ENCODE results near the gene CUL3.
"Not testable (repeated sequence)": the region's sequence is repeated elsewhere in the genome, so short reads cannot be mapped to it uniquely, and the experiment has no call there.

CUL3 gene

GRCh38 chr2:224528171-224528570 is 57.0 kb downstream of the CUL3 start:
- H3K4me2 ChIP-seq (ENCODE audit: low read length), result no peak overlapping the region
- H3K36me3 ChIP-seq (replicated peaks; ENCODE audit: low read depth, low read length), result no peaks in the 10 kb centered on the region
- H4K20me1 ChIP-seq (ENCODE audit: insufficient read depth, low read length), result peaks cover 33% of the 10 kb centered on the region
- H3K79me2 ChIP-seq (ENCODE audit: low read length), result peaks cover 77% of the 10 kb centered on the region
- H3K27ac ChIP-seq (ENCODE audit: low read length), result no peak overlapping the region
- no peak overlapping the region for H3K9ac ChIP-seq (ENCODE audit: low read length)
- H3K4me3 ChIP-seq (ENCODE audit: low read length), result no peak overlapping the region
- no peak overlapping the region for H2AFZ ChIP-seq (ENCODE audit: low read depth, low read length)
- H3K9me3 ChIP-seq (ENCODE audit: insufficient read depth, low read length), result no peaks in the 10 kb centered on the region
- TF ChIP-seq CTCF (IDR thresholded peaks at IDR 0.05; ENCODE audit: low read depth, low read length) (no peak), EZH2phosphoT487 (IDR thresholded peaks at IDR 0.05; ENCODE audit: low read depth) (no peak)
- no peaks in the 10 kb centered on the region for H3K27me3 ChIP-seq (ENCODE audit: low read depth, low read length)
- peaks cover 21% of the 10 kb centered on the region for H3K4me1 ChIP-seq (ENCODE audit: low read length)

GRCh38 chr2:224525774-224526173 is 59.4 kb downstream of the CUL3 start:
- H3K9me3 ChIP-seq (ENCODE audit: insufficient read depth, low read length), result no peaks in the 10 kb centered on the region
- TF ChIP-seq EZH2phosphoT487 (IDR thresholded peaks at IDR 0.05; ENCODE audit: low read depth) (no peak), CTCF (IDR thresholded peaks at IDR 0.05; ENCODE audit: low read depth, low read length) (no peak)
- no peak overlapping the region for H3K4me3 ChIP-seq (ENCODE audit: low read length)
- H3K36me3 ChIP-seq (replicated peaks; ENCODE audit: low read depth, low read length), result no peaks in the 10 kb centered on the region
- H4K20me1 ChIP-seq (ENCODE audit: insufficient read depth, low read length), result peaks cover 26% of the 10 kb centered on the region
- no peak overlapping the region for H2AFZ ChIP-seq (ENCODE audit: low read depth, low read length)
- no peaks in the 10 kb centered on the region for H3K27me3 ChIP-seq (ENCODE audit: low read depth, low read length)
- H3K9ac ChIP-seq (ENCODE audit: low read length), result no peak overlapping the region
- no peak overlapping the region for H3K4me2 ChIP-seq (ENCODE audit: low read length)
- H3K4me1 ChIP-seq (ENCODE audit: low read length), result peaks cover 42% of the 10 kb centered on the region
- H3K27ac ChIP-seq (ENCODE audit: low read length), result no peak overlapping the region
- peaks cover 76% of the 10 kb centered on the region for H3K79me2 ChIP-seq (ENCODE audit: low read length)

GRCh38 chr2:224524657-224525056 is 60.5 kb downstream of the CUL3 start:
- 0 out of 2 replicates have a peak overlapping the region, but pooled peaks have one; percentile 20 for H3K9ac ChIP-seq (ENCODE audit: low read length)
- peaks cover 53% of the 10 kb centered on the region for H3K4me1 ChIP-seq (ENCODE audit: low read length)
- peak overlapping the region; percentile 29 for H3K4me3 ChIP-seq (ENCODE audit: low read length)
- no peaks in the 10 kb centered on the region for H3K27me3 ChIP-seq (ENCODE audit: low read depth, low read length)
- no peaks in the 10 kb centered on the region for H3K9me3 ChIP-seq (ENCODE audit: insufficient read depth, low read length)
- peaks cover 26% of the 10 kb centered on the region for H4K20me1 ChIP-seq (ENCODE audit: insufficient read depth, low read length)
- H3K79me2 ChIP-seq (ENCODE audit: low read length), result peaks cover 85% of the 10 kb centered on the region
- H3K4me2 ChIP-seq (ENCODE audit: low read length), result peak overlapping the region; percentile 56
- H2AFZ ChIP-seq (ENCODE audit: low read depth, low read length), result no peak overlapping the region
- H3K36me3 ChIP-seq (replicated peaks; ENCODE audit: low read depth, low read length), result no peaks in the 10 kb centered on the region
- no peak for TF ChIP-seq CTCF (IDR thresholded peaks at IDR 0.05; ENCODE audit: low read depth, low read length)
- no peak for TF ChIP-seq EZH2phosphoT487 (IDR thresholded peaks at IDR 0.05; ENCODE audit: low read depth)
- H3K27ac ChIP-seq (ENCODE audit: low read length), result peak overlapping the region; percentile 33; the same call in 1 of the 2 replicates

- peaks cover 89% of the 10 kb centered on the region for H3K79me2 ChIP-seq (ENCODE audit: low read length)
- H3K9ac ChIP-seq (ENCODE audit: low read length), result 0 out of 2 replicates have a peak overlapping the region, but pooled peaks have one; percentile 20
- no peaks in the 10 kb centered on the region for H3K9me3 ChIP-seq (ENCODE audit: insufficient read depth, low read length)
- H4K20me1 ChIP-seq (ENCODE audit: insufficient read depth, low read length), result peaks cover 28% of the 10 kb centered on the region
- H3K27ac ChIP-seq (ENCODE audit: low read length), result peak overlapping the region; percentile 33
- H3K36me3 ChIP-seq (replicated peaks; ENCODE audit: low read depth, low read length), result no peaks in the 10 kb centered on the region
- no peaks in the 10 kb centered on the region for H3K27me3 ChIP-seq (ENCODE audit: low read depth, low read length)
- H3K4me2 ChIP-seq (ENCODE audit: low read length), result peak overlapping the region; percentile 56
- TF ChIP-seq EZH2phosphoT487 (IDR thresholded peaks at IDR 0.05; ENCODE audit: low read depth) (no peak), CTCF (IDR thresholded peaks at IDR 0.05; ENCODE audit: low read depth, low read length) (no peak)
- H3K4me1 ChIP-seq (ENCODE audit: low read length), result peaks cover 60% of the 10 kb centered on the region
- no peak overlapping the region for H2AFZ ChIP-seq (ENCODE audit: low read depth, low read length)
- H3K4me3 ChIP-seq (ENCODE audit: low read length), result peak overlapping the region; percentile 29
Measured at GRCh38 chr2:224523626-224524577, 61.3 kb downstream of the CUL3 start.

GRCh38 chr2:224522483-224522882 is 62.7 kb downstream of the CUL3 start:
- not testable (repeated sequence) for H3K4me3 ChIP-seq (ENCODE audit: low read length); H3K9ac ChIP-seq (ENCODE audit: low read length); H3K9me3 ChIP-seq (ENCODE audit: insufficient read depth, low read length); H3K4me2 ChIP-seq (ENCODE audit: low read length); H3K27ac ChIP-seq (ENCODE audit: low read length); H2AFZ ChIP-seq (ENCODE audit: low read depth, low read length); H3K27me3 ChIP-seq (ENCODE audit: low read depth, low read length); H3K36me3 ChIP-seq (replicated peaks; ENCODE audit: low read depth, low read length)
- peaks cover 75% of the 10 kb centered on the region for H3K4me1 ChIP-seq (ENCODE audit: low read length)
- peaks cover 87% of the 10 kb centered on the region for H3K79me2 ChIP-seq (ENCODE audit: low read length)
- H4K20me1 ChIP-seq (ENCODE audit: insufficient read depth, low read length), result peaks cover 32% of the 10 kb centered on the region
